Lower leg skin (tissue), 4 donors: ENCODE results near the gene CLDN34. TPM values are rescaled to one million over a fixed set of nuclear protein-coding genes. Genes with fewer than 3 reads are reported as not detected.

Source experiments
- DNase-seq, 2 donors: peaks; one replicate each; pipeline ENCODE4 v3.0.0-alpha.2; 2019; ENCODE audit warnings: low spot score in 2 of 2
- H3K4me3 ChIP-seq: fragments of 200-600 bp; sonication (generic); 2 replicates; pipeline ENCODE4 v1.5.1; 2017; ENCODE audit warnings: mild to moderate bottlenecking, low read depth; ENCODE audit not compliant: poor library complexity, severe bottlenecking
- POLR2A ChIP-seq, 2 donors: fragments of 450-650 bp; IDR thresholded peaks; one replicate each; pipeline ENCODE4 v1.6.1; 2016 to 2017; ENCODE audit warnings: antibody characterized with exemption in 2 of 2, mild to moderate bottlenecking in 1 of 2, moderate library complexity in 1 of 2
- WGBS, 2 donors: methylation state at CpG; one replicate each; pipeline ENCODE4 v1.1.5; 2018; 5-methylcytosine and 5-hydroxymethylcytosine counted together
- intact Hi-C: fragments of 100-400 bp; cut with DNase I; formaldehyde crosslinking; loops from one replicate; pipeline ENCODE4 v1.15.0; 2023; ENCODE audit warnings: low total_unique reads
- total RNA-seq, 4 donors: library from RNA; depleted of rRNA; stranded (reverse); fragments of >200 nt; gene quantifications; one replicate each; pipeline ENCODE4 v1.1.0, GENCODE V29; 2016
- TF ChIP-seq, protein P1 (sequence below), 3 donors: fragments of 450-650 bp; IDR thresholded peaks; one replicate each; pipeline ENCODE4 v1.5.1; 2016; ENCODE audit warnings: antibody characterized with exemption in 3 of 3, mild to moderate bottlenecking in 3 of 3, moderate library complexity in 2 of 3

Gene CLDN34
- total RNA-seq, 4 donors from 2014 or later: 1.0 TPM; not detected in 3

DNA sequence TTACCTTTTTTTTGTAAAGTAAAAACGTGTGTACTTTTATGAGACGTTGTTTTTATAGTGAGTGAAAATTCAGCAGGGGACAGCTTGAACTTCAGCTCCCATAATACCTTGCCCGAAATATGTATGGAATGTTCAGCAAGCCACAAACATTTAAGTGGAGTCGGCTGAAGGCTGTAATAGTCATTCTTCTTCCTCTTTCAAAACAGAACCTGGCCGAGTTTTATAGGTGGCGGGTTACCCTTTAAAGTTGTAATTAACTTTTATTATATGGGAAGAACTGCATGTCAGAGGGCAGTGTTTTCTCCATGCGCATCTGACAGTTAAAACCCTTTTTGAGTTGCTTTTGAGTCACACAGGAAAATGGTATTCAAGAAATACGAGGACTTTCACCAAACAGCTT, 50.7 kb downstream of the CLDN34 start:
- no peak overlapping the region for H3K4me3 ChIP-seq
- intact Hi-C loops: no loop called here
- TF ChIP-seq, protein P1, sequence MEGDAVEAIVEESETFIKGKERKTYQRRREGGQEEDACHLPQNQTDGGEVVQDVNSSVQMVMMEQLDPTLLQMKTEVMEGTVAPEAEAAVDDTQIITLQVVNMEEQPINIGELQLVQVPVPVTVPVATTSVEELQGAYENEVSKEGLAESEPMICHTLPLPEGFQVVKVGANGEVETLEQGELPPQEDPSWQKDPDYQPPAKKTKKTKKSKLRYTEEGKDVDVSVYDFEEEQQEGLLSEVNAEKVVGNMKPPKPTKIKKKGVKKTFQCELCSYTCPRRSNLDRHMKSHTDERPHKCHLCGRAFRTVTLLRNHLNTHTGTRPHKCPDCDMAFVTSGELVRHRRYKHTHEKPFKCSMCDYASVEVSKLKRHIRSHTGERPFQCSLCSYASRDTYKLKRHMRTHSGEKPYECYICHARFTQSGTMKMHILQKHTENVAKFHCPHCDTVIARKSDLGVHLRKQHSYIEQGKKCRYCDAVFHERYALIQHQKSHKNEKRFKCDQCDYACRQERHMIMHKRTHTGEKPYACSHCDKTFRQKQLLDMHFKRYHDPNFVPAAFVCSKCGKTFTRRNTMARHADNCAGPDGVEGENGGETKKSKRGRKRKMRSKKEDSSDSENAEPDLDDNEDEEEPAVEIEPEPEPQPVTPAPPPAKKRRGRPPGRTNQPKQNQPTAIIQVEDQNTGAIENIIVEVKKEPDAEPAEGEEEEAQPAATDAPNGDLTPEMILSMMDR (IDR thresholded peaks at IDR 0.05): no peak
- no peak for TF ChIP-seq POLR2A (IDR thresholded peaks at IDR 0.05)
- WGBS, 2 donors: 47 to 52% methylated on average over 8 of the region's 8 CpGs
- peak in 1 of 2 donors; percentile 2 for DNase-seq

Other genes with a start within 250 kb of the CLDN34 start
- gene GPR143, start 201.5 kb upstream of the CLDN34 start, total RNA-seq: 1 to 10 TPM; 2.2 to 4.4 (median 3.6) TPM
- gene SHROOM2, start 180.9 kb upstream of the CLDN34 start, total RNA-seq: 1 to 10 TPM; 7.4 to 9.6 (median 8.6) TPM
- gene CLCN4, start 189.6 kb downstream of the CLDN34 start, total RNA-seq: 1 to 10 TPM in 3 of 4 donors, under 1 TPM in 1; 0.54 to 5.0 (median 2.6) TPM